GM18909 (cell line): Measurements from ENCODE around the gene ZNF793.

ENCODE experiments used
- ATAC-seq: cut with Tn5 transposase; IDR thresholded peaks from one replicate; pipeline ENCODE4 v1.9.1; 2021; ENCODE audit warnings: mild to moderate bottlenecking; ENCODE audit not compliant: unreplicated experiment, poor library complexity

Gene ZNF793

GRCh38 chr19:37564624-37565369 is 58.1 kb downstream of the ZNF793 start:
- no peak for ATAC-seq

GRCh38 chr19:37565370-37565669 is 58.6 kb downstream of the ZNF793 start:
- ATAC-seq = no peak

GRCh38 chr19:37572203-37572602 is 65.5 kb downstream of the ZNF793 start:
- no peak for ATAC-seq

- ATAC-seq = no peak
Observed at GRCh38 chr19:37583340-37583739, 76.6 kb downstream of the ZNF793 start.
